ENCODE data around the gene ABCC8.

The ABCC8 gene

DNA sequence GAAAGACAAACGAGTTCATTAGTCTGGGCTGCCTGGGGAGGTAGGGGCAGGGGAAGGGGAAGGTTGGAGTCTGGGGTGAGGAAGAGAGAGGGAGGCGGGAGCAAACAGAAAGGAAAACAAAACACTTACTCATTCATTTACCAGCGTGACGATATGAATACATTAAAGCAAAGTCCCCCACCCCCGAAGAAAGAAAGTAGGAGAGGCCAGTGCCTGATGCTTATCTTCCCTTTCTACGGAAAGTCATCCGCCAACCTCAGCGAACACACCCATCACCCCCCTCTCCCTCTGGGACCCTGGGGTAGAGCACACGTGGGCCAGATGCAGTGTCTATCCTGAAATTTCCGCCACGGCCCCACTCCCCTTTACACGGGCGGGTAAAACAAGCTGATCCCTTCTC is 13.7 kb downstream of the ABCC8 start (continued):
- TF ChIP-seq, protein P1, sequence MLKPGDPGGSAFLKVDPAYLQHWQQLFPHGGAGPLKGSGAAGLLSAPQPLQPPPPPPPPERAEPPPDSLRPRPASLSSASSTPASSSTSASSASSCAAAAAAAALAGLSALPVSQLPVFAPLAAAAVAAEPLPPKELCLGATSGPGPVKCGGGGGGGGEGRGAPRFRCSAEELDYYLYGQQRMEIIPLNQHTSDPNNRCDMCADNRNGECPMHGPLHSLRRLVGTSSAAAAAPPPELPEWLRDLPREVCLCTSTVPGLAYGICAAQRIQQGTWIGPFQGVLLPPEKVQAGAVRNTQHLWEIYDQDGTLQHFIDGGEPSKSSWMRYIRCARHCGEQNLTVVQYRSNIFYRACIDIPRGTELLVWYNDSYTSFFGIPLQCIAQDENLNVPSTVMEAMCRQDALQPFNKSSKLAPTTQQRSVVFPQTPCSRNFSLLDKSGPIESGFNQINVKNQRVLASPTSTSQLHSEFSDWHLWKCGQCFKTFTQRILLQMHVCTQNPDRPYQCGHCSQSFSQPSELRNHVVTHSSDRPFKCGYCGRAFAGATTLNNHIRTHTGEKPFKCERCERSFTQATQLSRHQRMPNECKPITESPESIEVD (tag by site-specific recombination; IDR thresholded peaks at IDR 0.05): no peak
- TF ChIP-seq, protein P2, sequence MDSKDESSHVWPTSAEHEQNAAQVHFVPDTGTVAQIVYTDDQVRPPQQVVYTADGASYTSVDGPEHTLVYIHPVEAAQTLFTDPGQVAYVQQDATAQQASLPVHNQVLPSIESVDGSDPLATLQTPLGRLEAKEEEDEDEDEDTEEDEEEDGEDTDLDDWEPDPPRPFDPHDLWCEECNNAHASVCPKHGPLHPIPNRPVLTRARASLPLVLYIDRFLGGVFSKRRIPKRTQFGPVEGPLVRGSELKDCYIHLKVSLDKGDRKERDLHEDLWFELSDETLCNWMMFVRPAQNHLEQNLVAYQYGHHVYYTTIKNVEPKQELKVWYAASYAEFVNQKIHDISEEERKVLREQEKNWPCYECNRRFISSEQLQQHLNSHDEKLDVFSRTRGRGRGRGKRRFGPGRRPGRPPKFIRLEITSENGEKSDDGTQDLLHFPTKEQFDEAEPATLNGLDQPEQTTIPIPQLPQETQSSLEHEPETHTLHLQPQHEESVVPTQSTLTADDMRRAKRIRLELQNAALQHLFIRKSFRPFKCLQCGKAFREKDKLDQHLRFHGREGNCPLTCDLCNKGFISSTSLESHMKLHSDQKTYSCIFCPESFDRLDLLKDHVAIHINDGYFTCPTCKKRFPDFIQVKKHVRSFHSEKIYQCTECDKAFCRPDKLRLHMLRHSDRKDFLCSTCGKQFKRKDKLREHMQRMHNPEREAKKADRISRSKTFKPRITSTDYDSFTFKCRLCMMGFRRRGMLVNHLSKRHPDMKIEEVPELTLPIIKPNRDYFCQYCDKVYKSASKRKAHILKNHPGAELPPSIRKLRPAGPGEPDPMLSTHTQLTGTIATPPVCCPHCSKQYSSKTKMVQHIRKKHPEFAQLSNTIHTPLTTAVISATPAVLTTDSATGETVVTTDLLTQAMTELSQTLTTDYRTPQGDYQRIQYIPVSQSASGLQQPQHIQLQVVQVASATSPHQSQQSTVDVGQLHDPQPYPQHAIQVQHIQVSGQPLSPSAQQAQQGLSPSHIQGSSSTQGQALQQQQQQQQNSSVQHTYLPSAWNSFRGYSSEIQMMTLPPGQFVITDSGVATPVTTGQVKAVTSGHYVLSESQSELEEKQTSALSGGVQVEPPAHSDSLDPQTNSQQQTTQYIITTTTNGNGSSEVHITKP (tag by site-specific recombination; IDR thresholded peaks at IDR 0.05): peak; percentile 80
- TF ChIP-seq ZNF354C (tag by site-specific recombination; IDR thresholded peaks at IDR 0.05; ENCODE audit: borderline replicate concordance, low read depth) (no peak), KLF1 (tag by site-specific recombination; IDR thresholded peaks at IDR 0.05) (peak; percentile 79), ZSCAN30 (tag by site-specific recombination; IDR thresholded peaks at IDR 0.05) (no peak), SCRT2 (tag by site-specific recombination; IDR thresholded peaks at IDR 0.05) (no peak), ZNF292 (tag by site-specific recombination; IDR thresholded peaks at IDR 0.05; ENCODE audit: borderline replicate concordance, low read depth) (no peak), GFI1B (tag by site-specific recombination; IDR thresholded peaks at IDR 0.05) (no peak), ZNF843 (tag by site-specific recombination; IDR thresholded peaks at IDR 0.05) (no peak), ZNF121 (tag by site-specific recombination; IDR thresholded peaks at IDR 0.05) (no peak)

DNA sequence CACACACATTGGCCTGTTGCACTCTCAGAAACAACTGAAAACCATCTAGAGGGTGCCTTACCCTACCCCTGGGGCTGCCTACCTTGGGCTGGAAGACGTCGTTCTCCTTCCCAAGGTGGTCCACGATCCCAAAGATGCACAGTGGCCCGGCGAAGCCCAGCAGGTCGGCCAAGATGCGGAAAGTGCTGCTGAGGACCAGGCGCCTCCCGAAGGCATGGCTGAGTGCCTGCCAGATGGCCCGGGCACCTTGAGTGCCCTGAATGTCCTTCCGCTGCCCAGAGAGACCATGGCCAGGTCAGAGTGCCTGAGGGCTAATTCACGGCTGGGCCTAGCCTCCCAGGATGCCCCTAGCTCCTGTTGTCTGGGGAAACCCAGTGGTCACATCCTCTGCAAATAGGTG is 16.2 kb downstream of the ABCC8 start:
- Histone ChIP-seq H3K36me3 (ENCODE audit: control insufficient read depth in 2 of 2, insufficient read depth in 1 of 2, low read length in 2 of 2) (peaks cover 0 to 5% of the 10 kb centered on the region in 2 experiments; a peak in 1 of 3 replicates), H3K27ac (ENCODE audit: extremely low read depth, low read depth, low read length) (no peak overlapping the region), H3K9me3 (ENCODE audit: control insufficient read depth, insufficient read depth, low read depth, low read length) (no peaks in the 10 kb centered on the region), H3K4me1 (ENCODE audit: control insufficient read depth, insufficient read depth, low read length) (peaks cover 8% of the 10 kb centered on the region), H3K4me3 (ENCODE audit: low read depth, low read length) (no peak overlapping the region)
- ChIA-PET POLR2A (no interaction called here), CTCF (interaction anchor here (1.2 kb wide), 1 partner anchor 9 kb away, joined by 3 read pairs; no protein-coding TSS in a partner anchor)
- TF ChIP-seq ZNF433 (tag by site-specific recombination; IDR thresholded peaks at IDR 0.05; ENCODE audit: low read depth): no peak
- TF ChIP-seq ZNF555 (tag by site-specific recombination; conservative IDR thresholded peaks at IDR 0.05): no peak

DNA sequence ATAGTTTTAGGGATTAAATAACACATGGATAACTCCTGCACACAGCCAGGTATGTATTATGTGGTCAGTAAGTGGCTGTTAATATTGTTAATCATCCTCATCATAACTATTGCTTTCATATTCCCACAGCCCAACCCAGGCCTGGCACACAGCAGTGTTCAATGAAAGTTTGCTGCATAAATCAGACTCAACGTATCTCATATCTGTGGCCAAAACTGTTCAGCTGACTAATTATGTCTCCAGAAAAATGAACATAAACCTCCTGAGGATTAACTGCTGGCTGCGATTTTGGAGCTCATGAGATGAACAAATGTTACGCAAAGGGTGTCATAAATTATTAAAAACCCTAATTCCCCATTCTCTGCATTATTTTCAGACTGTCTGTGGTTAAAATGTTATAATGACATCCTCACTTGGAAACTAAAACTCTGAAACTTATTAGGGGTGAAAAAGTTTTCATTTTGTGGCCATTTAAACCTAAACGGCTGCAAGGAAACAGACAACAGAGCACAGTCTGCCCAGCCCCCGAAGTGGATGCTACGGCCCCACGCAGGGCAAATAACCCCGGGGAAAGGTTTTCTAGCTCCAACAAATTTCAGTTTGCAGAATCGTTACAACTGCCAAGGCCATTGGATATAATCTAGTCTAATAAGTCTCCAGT is 17.3 kb downstream of the ABCC8 start:
- ChIA-PET CTCF (interaction anchor here (1.0 to 1.2 kb wide), 2 partner anchors 7 to 69 kb away, joined by 3 read pairs; no protein-coding TSS in a partner anchor), POLR2A (no interaction called here)
- Histone ChIP-seq H3K4me1 (ENCODE audit: control insufficient read depth, insufficient read depth, low read length) (peaks cover 8% of the 10 kb centered on the region), H3K27ac (ENCODE audit: extremely low read depth, low read depth, low read length) (no peak overlapping the region), H3K36me3 (ENCODE audit: control insufficient read depth in 2 of 2, insufficient read depth in 1 of 2, low read length in 2 of 2) (peaks cover 0 to 5% of the 10 kb centered on the region in 2 experiments; a peak in 1 of 3 replicates), H3K4me3 (ENCODE audit: low read depth, low read length) (no peak overlapping the region), H3K9me3 (ENCODE audit: control insufficient read depth, insufficient read depth, low read depth, low read length) (no peaks in the 10 kb centered on the region)
- TF ChIP-seq, protein P3, sequence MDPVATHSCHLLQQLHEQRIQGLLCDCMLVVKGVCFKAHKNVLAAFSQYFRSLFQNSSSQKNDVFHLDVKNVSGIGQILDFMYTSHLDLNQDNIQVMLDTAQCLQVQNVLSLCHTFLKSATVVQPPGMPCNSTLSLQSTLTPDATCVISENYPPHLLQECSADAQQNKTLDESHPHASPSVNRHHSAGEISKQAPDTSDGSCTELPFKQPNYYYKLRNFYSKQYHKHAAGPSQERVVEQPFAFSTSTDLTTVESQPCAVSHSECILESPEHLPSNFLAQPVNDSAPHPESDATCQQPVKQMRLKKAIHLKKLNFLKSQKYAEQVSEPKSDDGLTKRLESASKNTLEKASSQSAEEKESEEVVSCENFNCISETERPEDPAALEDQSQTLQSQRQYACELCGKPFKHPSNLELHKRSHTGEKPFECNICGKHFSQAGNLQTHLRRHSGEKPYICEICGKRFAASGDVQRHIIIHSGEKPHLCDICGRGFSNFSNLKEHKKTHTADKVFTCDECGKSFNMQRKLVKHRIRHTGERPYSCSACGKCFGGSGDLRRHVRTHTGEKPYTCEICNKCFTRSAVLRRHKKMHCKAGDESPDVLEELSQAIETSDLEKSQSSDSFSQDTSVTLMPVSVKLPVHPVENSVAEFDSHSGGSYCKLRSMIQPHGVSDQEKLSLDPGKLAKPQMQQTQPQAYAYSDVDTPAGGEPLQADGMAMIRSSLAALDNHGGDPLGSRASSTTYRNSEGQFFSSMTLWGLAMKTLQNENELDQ (tag by site-specific recombination; IDR thresholded peaks at IDR 0.05; ENCODE audit: low read depth): no peak
- no peak for TF ChIP-seq ZNF610 (tag by site-specific recombination; IDR thresholded peaks at IDR 0.05; ENCODE audit: borderline replicate concordance)
- no peak for TF ChIP-seq OVOL3 (tag by site-specific recombination; IDR thresholded peaks at IDR 0.05)
- TF ChIP-seq MEIS1 (CRISPR knock-in tag; IDR thresholded peaks at IDR 0.05; ENCODE audit: borderline replicate concordance): no peak
- TF ChIP-seq OSR2 (tag by site-specific recombination; IDR thresholded peaks at IDR 0.05): no peak
- TF ChIP-seq ZNF394 (tag by site-specific recombination; IDR thresholded peaks at IDR 0.05; ENCODE audit: borderline replicate concordance): no peak
- TF ChIP-seq, protein P4, sequence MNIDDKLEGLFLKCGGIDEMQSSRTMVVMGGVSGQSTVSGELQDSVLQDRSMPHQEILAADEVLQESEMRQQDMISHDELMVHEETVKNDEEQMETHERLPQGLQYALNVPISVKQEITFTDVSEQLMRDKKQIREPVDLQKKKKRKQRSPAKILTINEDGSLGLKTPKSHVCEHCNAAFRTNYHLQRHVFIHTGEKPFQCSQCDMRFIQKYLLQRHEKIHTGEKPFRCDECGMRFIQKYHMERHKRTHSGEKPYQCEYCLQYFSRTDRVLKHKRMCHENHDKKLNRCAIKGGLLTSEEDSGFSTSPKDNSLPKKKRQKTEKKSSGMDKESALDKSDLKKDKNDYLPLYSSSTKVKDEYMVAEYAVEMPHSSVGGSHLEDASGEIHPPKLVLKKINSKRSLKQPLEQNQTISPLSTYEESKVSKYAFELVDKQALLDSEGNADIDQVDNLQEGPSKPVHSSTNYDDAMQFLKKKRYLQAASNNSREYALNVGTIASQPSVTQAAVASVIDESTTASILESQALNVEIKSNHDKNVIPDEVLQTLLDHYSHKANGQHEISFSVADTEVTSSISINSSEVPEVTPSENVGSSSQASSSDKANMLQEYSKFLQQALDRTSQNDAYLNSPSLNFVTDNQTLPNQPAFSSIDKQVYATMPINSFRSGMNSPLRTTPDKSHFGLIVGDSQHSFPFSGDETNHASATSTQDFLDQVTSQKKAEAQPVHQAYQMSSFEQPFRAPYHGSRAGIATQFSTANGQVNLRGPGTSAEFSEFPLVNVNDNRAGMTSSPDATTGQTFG (tag by site-specific recombination; IDR thresholded peaks at IDR 0.05; ENCODE audit: borderline replicate concordance): no peak
- no peak for TF ChIP-seq ZNF121 (tag by site-specific recombination; IDR thresholded peaks at IDR 0.05)
- TF ChIP-seq ZNF791 (tag by site-specific recombination; IDR thresholded peaks at IDR 0.05): no peak
